Thyroid gland (tissue), 4 donors: ENCODE data around the gene CFH.

Source experiments
- CTCF ChIP-seq, 6 experiments: fragments of 200-600 bp in 3 of 6; fragments of 450-650 bp in 3 of 6; sonication (generic) in 3 of 6; IDR thresholded peaks; one replicate each; pipeline ENCODE4 v1.5.1; 2016 to 2019; ENCODE audit warnings: antibody characterized with exemption in 6 of 6, mild to moderate bottlenecking in 2 of 6, inconsistent platforms in 1 of 6, moderate library complexity in 1 of 6
- POLR2A ChIP-seq, 2 donors: fragments of 450-650 bp; IDR thresholded peaks; one replicate each; pipeline ENCODE4 v1.6.1; 2017; ENCODE audit warnings: antibody characterized with exemption in 2 of 2, mild to moderate bottlenecking in 2 of 2, moderate library complexity in 1 of 2

- TF ChIP-seq CTCF (IDR thresholded peaks at IDR 0.05) (no peak), POLR2A (IDR thresholded peaks at IDR 0.05) (peak in 1 of 2 donors; percentile 70)
Observed at GRCh38 chr1:196651637-196652215, at the start of gene CFH.
